ENCODE data around the gene ADCK1.

GRCh38 chr14:77805706-77806105, 5.8 kb downstream of the ADCK1 start:
- TF ChIP-seq CTCF (IDR thresholded peaks at IDR 0.05) (no peak), POLR2A (IDR thresholded peaks at IDR 0.05) (no peak)

All from Peyer's patch (tissue), 4 donors.